Non-pigmented ciliary epithelial cell (primary cell): Measurements from ENCODE around the gene ALCAM.
"Not testable (repeated sequence)": the region's sequence is repeated elsewhere in the genome, so short reads cannot be mapped to it uniquely, and the experiment has no call there.

ENCODE experiments used
- DNase-seq: peaks from one replicate; pipeline ENCODE4 v3.0.0-alpha.2; 2010; ENCODE audit warnings: low read depth

ALCAM gene

GRCh38 chr3:105388176-105388575 lies 21.5 kb downstream of the ALCAM start:
- no peak for DNase-seq

- not testable (repeated sequence) for DNase-seq
Observed at GRCh38 chr3:105389759-105390158, 23.1 kb downstream of the ALCAM start.

GRCh38 chr3:105392598-105392997 lies 25.9 kb downstream of the ALCAM start:
- not testable (repeated sequence) for DNase-seq

GRCh38 chr3:105394177-105394576 lies 27.5 kb downstream of the ALCAM start:
- DNase-seq: peak; percentile 98

- DNase-seq: no peak
Observed at GRCh38 chr3:105397974-105398373, 31.3 kb downstream of the ALCAM start.

GRCh38 chr3:105398437-105398836 lies 31.7 kb downstream of the ALCAM start:
- DNase-seq: no peak

- DNase-seq: no peak
Observed at GRCh38 chr3:105399062-105399461, 32.4 kb downstream of the ALCAM start.

GRCh38 chr3:105399611-105400010 lies 32.9 kb downstream of the ALCAM start:
- DNase-seq: no peak

- no peak for DNase-seq
Observed at GRCh38 chr3:105401254-105401653, 34.5 kb downstream of the ALCAM start.

- DNase-seq: peak; percentile 80
Observed at GRCh38 chr3:105401691-105402149, 35.0 kb downstream of the ALCAM start.

GRCh38 chr3:105402287-105402801 lies 35.6 kb downstream of the ALCAM start:
- peak; percentile 67 for DNase-seq

- DNase-seq: not testable (repeated sequence)
Observed at GRCh38 chr3:105403034-105403433, 36.3 kb downstream of the ALCAM start.

GRCh38 chr3:105406268-105406667 lies 39.6 kb downstream of the ALCAM start:
- DNase-seq: no peak

- no peak for DNase-seq
Observed at GRCh38 chr3:105409364-105409763, 42.7 kb downstream of the ALCAM start.

- no peak for DNase-seq
Observed at GRCh38 chr3:105413343-105413887, 46.7 kb downstream of the ALCAM start.

GRCh38 chr3:105414841-105415240 lies 48.1 kb downstream of the ALCAM start:
- DNase-seq: no peak

- DNase-seq: no peak
Observed at GRCh38 chr3:105415951-105416350, 49.2 kb downstream of the ALCAM start.

GRCh38 chr3:105417525-105418289 lies 51.0 kb downstream of the ALCAM start:
- no peak for DNase-seq

- no peak for DNase-seq
Observed at GRCh38 chr3:105422645-105423044, 55.9 kb downstream of the ALCAM start.

GRCh38 chr3:105423397-105423796 lies 56.7 kb downstream of the ALCAM start:
- DNase-seq: no peak

GRCh38 chr3:105424412-105425152 lies 57.9 kb downstream of the ALCAM start:
- DNase-seq: no peak

GRCh38 chr3:105425153-105425502 lies 58.4 kb downstream of the ALCAM start:
- DNase-seq: no peak

GRCh38 chr3:105427332-105427731 lies 60.6 kb downstream of the ALCAM start:
- DNase-seq: no peak
